ENCODE results near the gene BET1. TPM values are rescaled to one million over a fixed set of nuclear protein-coding genes. Genes with fewer than 3 reads are reported as not detected.

BET1 gene
- total and polyA plus RNA-seq, 2 experiments from 2014 or later: 45.5 to 50.7 TPM

DNA sequence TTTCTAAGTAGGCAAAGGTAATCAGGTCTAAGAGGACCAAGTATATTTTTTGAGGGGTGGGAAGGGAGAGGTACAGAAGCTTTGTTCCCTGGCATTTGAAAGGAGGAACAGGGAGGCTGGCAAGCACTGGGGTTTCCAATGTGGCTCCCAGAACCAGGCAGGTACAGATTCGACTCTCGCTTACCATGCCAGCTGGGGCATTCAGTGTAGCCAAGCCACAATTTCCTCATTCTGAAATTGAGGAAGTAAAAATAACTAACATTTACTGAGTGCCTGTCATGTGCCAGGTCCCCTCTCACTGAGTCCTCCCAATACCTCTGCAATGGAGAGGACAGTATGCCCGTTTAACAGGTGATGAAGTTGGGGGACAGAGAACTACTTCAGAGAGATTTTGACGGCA lies 45.9 kb upstream of the BET1 start:
- Histone ChIP-seq H3K9me3 (ENCODE audit: low read depth) (no peaks in the 10 kb centered on the region), H3K79me2 (no peaks in the 10 kb centered on the region), H3K27me3 (no peaks in the 10 kb centered on the region), H3K9me2 (replicated peaks; ENCODE audit: insufficient read depth) (no peaks in the 10 kb centered on the region), H3K27ac (no peak overlapping the region), H3K4me1 (ENCODE audit: insufficient read depth) (no peaks in the 10 kb centered on the region), H3K36me3 (replicated peaks; ENCODE audit: insufficient read depth, low read depth) (no peaks in the 10 kb centered on the region), H3K4me3 (no peak overlapping the region), H2AFZ (no peak overlapping the region), H3K4me2 (no peak overlapping the region), H4K20me1 (ENCODE audit: insufficient read depth, poor library complexity, severe bottlenecking) (no peaks in the 10 kb centered on the region)
- DNase-seq (ENCODE audit: low spot score): no peak
- 87% methylated on average over 4 of the region's 4 CpGs for WGBS (ENCODE audit: low lambda C conversion rate, missing lambda C conversion rate)
- TF ChIP-seq, protein P1, sequence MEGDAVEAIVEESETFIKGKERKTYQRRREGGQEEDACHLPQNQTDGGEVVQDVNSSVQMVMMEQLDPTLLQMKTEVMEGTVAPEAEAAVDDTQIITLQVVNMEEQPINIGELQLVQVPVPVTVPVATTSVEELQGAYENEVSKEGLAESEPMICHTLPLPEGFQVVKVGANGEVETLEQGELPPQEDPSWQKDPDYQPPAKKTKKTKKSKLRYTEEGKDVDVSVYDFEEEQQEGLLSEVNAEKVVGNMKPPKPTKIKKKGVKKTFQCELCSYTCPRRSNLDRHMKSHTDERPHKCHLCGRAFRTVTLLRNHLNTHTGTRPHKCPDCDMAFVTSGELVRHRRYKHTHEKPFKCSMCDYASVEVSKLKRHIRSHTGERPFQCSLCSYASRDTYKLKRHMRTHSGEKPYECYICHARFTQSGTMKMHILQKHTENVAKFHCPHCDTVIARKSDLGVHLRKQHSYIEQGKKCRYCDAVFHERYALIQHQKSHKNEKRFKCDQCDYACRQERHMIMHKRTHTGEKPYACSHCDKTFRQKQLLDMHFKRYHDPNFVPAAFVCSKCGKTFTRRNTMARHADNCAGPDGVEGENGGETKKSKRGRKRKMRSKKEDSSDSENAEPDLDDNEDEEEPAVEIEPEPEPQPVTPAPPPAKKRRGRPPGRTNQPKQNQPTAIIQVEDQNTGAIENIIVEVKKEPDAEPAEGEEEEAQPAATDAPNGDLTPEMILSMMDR (IDR thresholded peaks at IDR 0.05; ENCODE audit: poor library complexity): no peak
- TF ChIP-seq EZH2 (IDR thresholded peaks at IDR 0.05; ENCODE audit: borderline replicate concordance) (no peak), EZH2phosphoT487 (IDR thresholded peaks at IDR 0.05; ENCODE audit: low read depth, severe bottlenecking, unreplicated experiment) (no peak)

DNA sequence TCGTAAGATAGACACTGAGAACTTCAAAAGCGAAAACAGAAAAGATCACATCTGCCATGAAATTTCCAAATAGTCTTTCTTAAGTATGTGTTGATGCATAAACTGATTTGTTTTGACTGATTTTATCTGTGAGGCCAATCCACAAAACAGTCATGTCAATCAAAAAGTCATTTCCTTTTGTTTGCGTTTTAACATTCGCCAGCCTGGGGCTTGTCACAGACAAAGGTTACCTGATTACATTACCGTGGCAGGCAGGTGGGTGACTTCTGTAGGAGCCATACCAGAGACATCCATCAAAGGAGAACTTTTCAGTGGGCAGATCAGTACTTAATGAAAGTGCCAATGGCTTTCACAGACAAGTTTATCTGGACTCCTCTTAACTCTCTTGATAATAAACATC lies 45.5 kb upstream of the BET1 start:
- Histone ChIP-seq H3K4me3 (no peak overlapping the region), H2AFZ (no peak overlapping the region), H4K20me1 (ENCODE audit: insufficient read depth, poor library complexity, severe bottlenecking) (no peaks in the 10 kb centered on the region), H3K36me3 (replicated peaks; ENCODE audit: insufficient read depth, low read depth) (no peaks in the 10 kb centered on the region), H3K4me1 (ENCODE audit: insufficient read depth) (no peaks in the 10 kb centered on the region), H3K9me3 (ENCODE audit: low read depth) (no peaks in the 10 kb centered on the region), H3K9me2 (replicated peaks; ENCODE audit: insufficient read depth) (no peaks in the 10 kb centered on the region), H3K27ac (no peak overlapping the region), H3K79me2 (no peaks in the 10 kb centered on the region), H3K27me3 (no peaks in the 10 kb centered on the region), H3K4me2 (no peak overlapping the region)
- no peak for DNase-seq (ENCODE audit: low spot score)
- TF ChIP-seq, protein P1 (IDR thresholded peaks at IDR 0.05; ENCODE audit: poor library complexity): no peak
- TF ChIP-seq EZH2phosphoT487 (IDR thresholded peaks at IDR 0.05; ENCODE audit: low read depth, severe bottlenecking, unreplicated experiment): no peak
- TF ChIP-seq EZH2 (IDR thresholded peaks at IDR 0.05; ENCODE audit: borderline replicate concordance): no peak
- 47% methylated on average over 5 of the region's 5 CpGs for WGBS (ENCODE audit: low lambda C conversion rate, missing lambda C conversion rate)

- H2AFZ ChIP-seq: no peak overlapping the region
- no peak overlapping the region for H3K27ac ChIP-seq
- no peaks in the 10 kb centered on the region for H3K9me3 ChIP-seq (ENCODE audit: low read depth)
- no peaks in the 10 kb centered on the region for H3K79me2 ChIP-seq
- WGBS (ENCODE audit: low lambda C conversion rate, missing lambda C conversion rate): 96% methylated on average over 2 of the region's 2 CpGs
- no peaks in the 10 kb centered on the region for H3K27me3 ChIP-seq
- no peak overlapping the region for H3K4me2 ChIP-seq
- no peak overlapping the region for H3K4me3 ChIP-seq
- TF ChIP-seq, protein P1 (IDR thresholded peaks at IDR 0.05; ENCODE audit: poor library complexity): no peak
- TF ChIP-seq EZH2phosphoT487 (IDR thresholded peaks at IDR 0.05; ENCODE audit: low read depth, severe bottlenecking, unreplicated experiment) (no peak), EZH2 (IDR thresholded peaks at IDR 0.05; ENCODE audit: borderline replicate concordance) (no peak)
- H4K20me1 ChIP-seq (ENCODE audit: insufficient read depth, poor library complexity, severe bottlenecking): no peaks in the 10 kb centered on the region
- no peaks in the 10 kb centered on the region for H3K36me3 ChIP-seq (replicated peaks; ENCODE audit: insufficient read depth, low read depth)
- no peaks in the 10 kb centered on the region for H3K4me1 ChIP-seq (ENCODE audit: insufficient read depth)
- H3K9me2 ChIP-seq (replicated peaks; ENCODE audit: insufficient read depth): no peaks in the 10 kb centered on the region
- no peak for DNase-seq (ENCODE audit: low spot score)
Observed at GRCh38 chr7:94048755-94049154, 44.6 kb upstream of the BET1 start.

- Histone ChIP-seq H3K9me2 (replicated peaks; ENCODE audit: insufficient read depth) (no peaks in the 10 kb centered on the region), H2AFZ (no peak overlapping the region), H3K4me3 (no peak overlapping the region), H4K20me1 (ENCODE audit: insufficient read depth, poor library complexity, severe bottlenecking) (no peaks in the 10 kb centered on the region), H3K27me3 (no peaks in the 10 kb centered on the region), H3K79me2 (no peaks in the 10 kb centered on the region), H3K27ac (no peak overlapping the region), H3K4me1 (ENCODE audit: insufficient read depth) (no peaks in the 10 kb centered on the region), H3K9me3 (ENCODE audit: low read depth) (no peaks in the 10 kb centered on the region), H3K4me2 (no peak overlapping the region), H3K36me3 (replicated peaks; ENCODE audit: insufficient read depth, low read depth) (no peaks in the 10 kb centered on the region)
- DNase-seq (ENCODE audit: low spot score): no peak
- TF ChIP-seq EZH2phosphoT487 (IDR thresholded peaks at IDR 0.05; ENCODE audit: low read depth, severe bottlenecking, unreplicated experiment) (no peak), EZH2 (IDR thresholded peaks at IDR 0.05; ENCODE audit: borderline replicate concordance) (no peak)
- TF ChIP-seq, protein P1 (IDR thresholded peaks at IDR 0.05; ENCODE audit: poor library complexity): no peak
- WGBS (ENCODE audit: low lambda C conversion rate, missing lambda C conversion rate): 100% methylated on average over 1 of the region's 1 CpG
Observed at GRCh38 chr7:94047956-94048355, 43.8 kb upstream of the BET1 start.

Measured in hepatocyte (in vitro differentiated cells).